VCaP (cell line): ENCODE results near the gene SHC2.

Experiments
- H3K27ac ChIP-seq: fragments of 450-650 bp; 2 replicates; pipeline ENCODE4 v1.5.1; 2017
- TF ChIP-seq, protein P1 (sequence below): fragments of 450-650 bp; conservative IDR thresholded peaks from 2 replicates; pipeline ENCODE4 v1.5.1; 2017; ENCODE audit warnings: mild to moderate bottlenecking, moderate library complexity

Gene SHC2

DNA sequence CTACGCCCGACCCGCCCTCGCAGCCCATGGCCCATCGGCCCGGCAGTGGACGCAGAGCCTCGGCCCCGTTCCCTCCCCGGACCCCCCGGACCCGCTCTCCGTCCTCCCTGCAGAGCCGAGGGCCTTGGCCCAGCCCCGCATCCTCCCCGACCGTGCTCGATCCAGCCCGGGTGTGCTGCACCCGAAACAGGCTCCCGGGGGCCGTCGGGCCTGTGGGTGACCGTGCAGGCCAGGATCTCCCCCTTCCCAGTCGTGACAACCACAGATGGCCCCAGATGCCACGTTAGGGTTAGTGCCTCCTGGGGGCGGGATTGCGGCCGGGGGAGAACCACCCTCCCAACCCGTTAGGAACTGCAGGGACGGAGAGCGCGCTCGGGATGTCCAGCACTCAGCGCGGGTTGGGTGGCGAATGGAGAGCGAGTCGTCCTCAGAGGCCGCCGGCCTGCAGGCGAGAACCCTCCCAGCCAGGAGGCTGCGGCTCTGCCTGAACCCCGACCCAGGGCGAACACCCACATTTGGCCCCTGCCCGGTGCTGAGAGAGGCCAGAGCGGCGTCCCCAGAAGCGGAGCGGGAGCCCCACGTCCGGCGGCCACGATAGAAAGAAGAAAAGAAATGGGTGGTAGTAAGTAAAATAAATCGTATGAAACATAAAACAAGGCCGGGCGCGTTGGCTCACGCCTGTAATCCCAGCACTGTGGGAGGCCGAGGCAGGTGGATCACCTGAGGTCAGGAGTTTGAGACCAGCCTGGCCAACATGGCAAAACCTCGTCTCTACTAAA, 28.8 kb upstream of the SHC2 start:
- TF ChIP-seq, protein P1, sequence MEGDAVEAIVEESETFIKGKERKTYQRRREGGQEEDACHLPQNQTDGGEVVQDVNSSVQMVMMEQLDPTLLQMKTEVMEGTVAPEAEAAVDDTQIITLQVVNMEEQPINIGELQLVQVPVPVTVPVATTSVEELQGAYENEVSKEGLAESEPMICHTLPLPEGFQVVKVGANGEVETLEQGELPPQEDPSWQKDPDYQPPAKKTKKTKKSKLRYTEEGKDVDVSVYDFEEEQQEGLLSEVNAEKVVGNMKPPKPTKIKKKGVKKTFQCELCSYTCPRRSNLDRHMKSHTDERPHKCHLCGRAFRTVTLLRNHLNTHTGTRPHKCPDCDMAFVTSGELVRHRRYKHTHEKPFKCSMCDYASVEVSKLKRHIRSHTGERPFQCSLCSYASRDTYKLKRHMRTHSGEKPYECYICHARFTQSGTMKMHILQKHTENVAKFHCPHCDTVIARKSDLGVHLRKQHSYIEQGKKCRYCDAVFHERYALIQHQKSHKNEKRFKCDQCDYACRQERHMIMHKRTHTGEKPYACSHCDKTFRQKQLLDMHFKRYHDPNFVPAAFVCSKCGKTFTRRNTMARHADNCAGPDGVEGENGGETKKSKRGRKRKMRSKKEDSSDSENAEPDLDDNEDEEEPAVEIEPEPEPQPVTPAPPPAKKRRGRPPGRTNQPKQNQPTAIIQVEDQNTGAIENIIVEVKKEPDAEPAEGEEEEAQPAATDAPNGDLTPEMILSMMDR, result no peak
- H3K27ac ChIP-seq, result peak overlapping the region; percentile 90

DNA sequence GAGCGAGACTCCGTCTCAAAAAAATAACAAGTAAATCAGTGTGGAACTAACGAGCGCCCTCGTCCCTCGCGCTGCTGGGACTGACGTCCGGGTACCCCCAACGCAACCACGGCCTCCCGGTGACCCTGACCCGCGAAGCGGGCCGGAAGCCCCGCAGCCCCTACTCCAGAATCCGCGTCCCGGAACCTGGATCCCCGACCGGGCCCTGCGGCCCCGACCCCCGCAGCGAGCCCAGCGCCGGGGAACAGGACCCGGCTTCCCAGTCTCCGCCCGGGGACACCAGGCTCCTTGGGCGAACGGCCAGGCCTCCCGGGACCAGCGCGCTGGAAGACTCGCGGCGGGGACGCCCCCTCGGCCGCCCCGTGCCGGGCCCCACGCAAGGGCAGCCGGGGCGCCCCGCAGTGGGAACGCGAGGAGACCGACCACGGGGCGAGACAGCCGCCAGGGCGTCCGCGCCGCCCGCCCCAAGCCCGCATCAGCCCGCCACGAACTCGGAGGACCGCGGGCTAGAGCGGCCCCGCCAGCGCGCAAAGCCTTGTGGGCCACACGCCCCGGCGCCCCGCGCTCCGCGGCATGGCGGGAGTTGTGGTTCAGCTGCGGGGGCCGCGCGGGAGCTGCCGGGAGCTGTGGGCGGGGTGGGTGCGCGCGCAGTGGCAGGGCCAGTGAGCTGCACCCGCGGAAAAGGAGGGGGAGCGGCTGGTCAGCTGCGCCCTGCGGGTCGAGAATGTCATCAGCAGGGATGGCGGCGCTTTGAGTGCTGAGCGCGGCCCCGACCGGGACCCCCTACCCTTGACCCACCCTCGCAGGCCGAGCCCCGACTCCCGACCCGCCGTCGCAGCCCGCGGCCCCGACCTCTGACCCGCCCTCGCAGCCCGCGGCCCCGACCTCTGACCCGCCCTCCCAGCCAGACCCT, 27.9 kb upstream of the SHC2 start:
- TF ChIP-seq, protein P1, result no peak
- peak overlapping the region; percentile 90 for H3K27ac ChIP-seq

DNA sequence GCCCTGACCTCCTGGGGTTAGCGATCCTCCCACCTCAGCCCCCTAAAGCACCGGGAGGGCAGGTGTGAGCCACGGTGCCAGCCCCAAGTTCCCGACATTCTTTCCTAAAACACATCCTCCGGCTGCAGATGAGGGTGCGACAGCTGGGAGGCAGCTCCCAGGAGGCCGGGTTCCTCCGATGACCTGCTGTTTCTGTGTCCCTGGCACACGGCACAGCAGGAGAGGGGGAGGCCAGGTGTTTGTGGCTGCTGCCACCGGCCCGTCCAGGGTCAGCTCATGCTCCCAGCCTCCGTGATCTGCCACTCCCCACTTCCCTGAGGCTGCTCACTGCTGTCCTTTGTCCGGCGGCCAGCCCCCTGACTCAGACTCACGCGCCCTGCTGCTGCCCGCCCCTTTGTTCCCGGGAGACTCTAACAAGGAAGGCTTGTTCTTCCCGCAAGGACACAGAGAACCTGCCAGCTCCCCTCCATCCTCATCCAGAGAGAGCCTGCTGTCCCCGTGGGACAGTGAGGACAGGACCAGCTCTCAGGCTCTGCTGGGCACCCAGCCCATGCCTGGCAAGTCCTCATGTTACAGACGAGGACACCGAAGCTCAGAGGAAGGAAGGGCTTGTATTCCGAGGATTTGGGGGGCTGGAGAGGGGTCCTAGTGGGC, 24.9 kb upstream of the SHC2 start:
- TF ChIP-seq, protein P1, result no peak
- H3K27ac ChIP-seq, result no peak overlapping the region

DNA sequence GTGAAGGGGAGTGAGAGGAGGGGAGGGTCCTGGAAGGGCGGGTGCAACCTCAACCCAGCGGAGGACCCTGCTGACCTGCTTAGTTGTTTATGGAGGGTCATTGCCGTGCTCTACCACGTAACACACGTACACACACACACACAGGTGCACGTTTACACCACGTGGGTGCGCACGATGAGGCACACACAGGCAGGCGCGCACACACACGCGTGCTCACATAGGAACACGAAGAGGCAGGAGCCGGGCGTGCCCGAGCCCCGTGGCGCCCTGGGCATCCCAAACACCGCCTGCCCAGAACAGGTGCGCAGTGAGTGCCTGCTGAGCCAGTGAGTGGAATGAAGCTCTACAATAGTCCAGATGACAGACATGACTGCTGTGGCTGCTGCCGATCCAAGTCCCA, 24.2 kb upstream of the SHC2 start:
- TF ChIP-seq, protein P1, result no peak
- H3K27ac ChIP-seq, result no peak overlapping the region

DNA sequence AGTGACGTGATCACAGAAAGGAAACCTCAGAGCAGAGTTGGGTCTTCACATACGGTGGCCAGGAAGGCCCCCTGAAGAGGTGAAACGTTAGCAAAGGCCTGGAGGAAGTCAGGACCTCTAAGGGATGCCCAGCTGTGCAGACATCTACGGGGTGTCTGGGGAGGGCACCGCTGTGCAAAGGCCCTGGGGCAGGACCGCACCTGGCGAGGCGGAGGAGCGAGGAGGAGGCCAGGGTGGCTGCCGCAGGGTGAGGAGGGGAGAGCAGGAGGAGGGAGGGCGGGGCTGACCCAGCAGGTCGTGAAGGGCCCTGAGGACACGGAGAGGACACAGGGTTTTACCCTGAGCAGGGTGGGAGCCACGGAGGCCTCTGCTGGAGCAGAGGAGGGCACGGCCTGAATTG, 23.7 kb upstream of the SHC2 start:
- TF ChIP-seq, protein P1, result no peak
- no peak overlapping the region for H3K27ac ChIP-seq

DNA sequence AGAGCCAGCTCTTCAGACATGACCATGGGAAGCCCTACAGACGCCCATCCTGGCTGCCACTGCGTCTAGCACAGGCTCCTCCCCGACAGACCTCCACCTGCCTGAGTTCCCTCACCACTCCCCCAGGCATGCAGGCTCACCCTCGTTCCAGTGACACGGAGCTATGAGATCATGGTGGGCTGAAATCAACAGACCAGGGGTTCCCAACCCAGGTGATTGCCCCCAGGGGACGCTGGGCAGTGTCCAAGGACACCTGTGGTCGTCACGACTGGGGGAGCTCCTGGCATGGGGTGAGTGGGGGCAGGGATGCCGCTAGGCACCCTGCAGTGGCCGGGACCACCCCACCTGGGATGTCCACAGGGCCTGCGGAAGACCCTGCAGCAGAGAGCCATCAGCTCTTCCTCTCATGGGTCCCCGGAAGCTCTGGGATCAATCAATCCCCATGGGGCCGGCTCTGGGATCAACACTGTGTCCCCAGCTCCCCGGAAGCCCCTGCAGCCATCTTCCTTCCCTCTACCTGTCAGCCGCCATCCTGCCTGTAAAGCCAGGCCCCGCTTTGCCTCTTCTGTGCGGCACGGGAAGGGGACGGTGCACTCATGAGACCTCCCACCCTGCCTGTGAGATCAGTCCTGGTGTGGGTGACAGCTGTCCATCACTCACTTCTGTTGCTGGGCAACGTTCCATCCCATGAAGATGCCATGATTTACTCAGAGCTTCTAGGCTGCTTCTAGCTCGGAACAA, 22.7 kb upstream of the SHC2 start:
- H3K27ac ChIP-seq, result no peak overlapping the region
- TF ChIP-seq, protein P1, result no peak
